Glomerular endothelial cell (primary cell): ENCODE results near the gene AFAP1. TPM values are rescaled to one million over a fixed set of nuclear protein-coding genes. Genes with fewer than 3 reads are reported as not detected.
"Not testable (repeated sequence)": the region's sequence is repeated elsewhere in the genome, so short reads cannot be mapped to it uniquely, and the experiment has no call there.

Experiments
- DNase-seq: peaks from one replicate; pipeline ENCODE4 v3.0.0-alpha.2; 2011; ENCODE audit warnings: low read depth, low spot score; ENCODE audit errors: extremely low read depth
- total RNA-seq: library from RNA; depleted of rRNA; stranded (reverse); fragments of >200 nt; gene quantifications from 2 replicates; pipeline ENCODE4 v1.2.3, GENCODE V29; 2015

The AFAP1 gene
- total RNA-seq, 1 donor from 2014 or later = 92.8 TPM

DNA sequence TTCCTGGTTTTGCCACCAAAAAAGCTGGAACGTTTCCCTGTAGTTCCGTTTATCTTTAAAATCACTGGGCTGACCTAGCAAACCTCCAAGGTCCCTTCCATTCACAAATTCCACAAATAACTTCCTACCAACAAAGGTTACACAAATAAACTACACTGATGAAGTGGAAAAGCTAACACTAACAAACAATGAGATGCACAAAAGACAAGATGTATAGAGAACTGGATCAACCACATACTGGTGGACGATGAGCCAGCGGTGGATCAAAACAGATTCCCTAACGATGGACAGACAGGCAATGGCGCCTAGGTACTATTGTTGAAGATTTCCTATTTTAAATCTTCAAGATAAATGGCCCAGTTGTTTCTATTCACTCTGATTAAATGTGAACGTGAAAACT lies 15.5 kb downstream of the AFAP1 start:
- DNase-seq = no peak

DNA sequence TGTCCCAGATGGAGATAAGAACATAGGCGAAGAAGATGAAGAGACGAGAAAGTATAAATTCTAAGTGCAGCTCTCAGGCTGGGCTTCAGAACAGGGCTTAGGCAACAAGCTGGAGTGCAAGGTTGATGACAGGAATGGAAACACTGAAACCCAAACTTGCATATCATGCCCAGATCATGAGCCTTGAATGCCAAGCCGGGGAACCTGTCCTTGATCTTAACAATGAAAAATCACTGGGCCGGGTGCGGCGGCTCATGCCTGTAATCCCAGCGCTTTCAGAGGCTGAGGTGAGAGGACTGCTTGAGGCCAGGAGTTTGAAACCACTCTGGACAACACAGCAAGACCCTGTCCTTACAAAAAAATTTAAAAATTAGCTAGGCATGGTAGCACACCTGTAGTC lies 17.2 kb downstream of the AFAP1 start:
- DNase-seq = no peak

DNA sequence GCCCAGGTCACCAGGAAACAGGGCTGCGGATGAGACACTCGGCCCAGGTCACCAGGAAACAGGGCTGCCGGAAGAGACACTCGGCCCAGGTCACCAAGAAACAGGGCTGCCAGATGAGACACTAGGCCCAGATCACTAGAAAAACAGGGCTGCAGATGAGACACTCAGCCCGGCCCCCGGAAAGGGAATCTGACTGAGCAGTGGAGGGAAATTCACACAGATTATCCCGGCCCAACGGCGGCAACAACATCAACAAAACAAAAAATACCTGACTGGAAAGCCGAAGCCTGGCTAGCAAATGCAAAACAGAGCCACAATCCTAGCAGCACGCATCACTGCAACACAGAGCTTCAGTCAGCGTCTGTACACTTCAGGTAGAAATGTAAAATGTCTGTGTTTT lies 20.7 kb downstream of the AFAP1 start:
- no peak for DNase-seq

DNA sequence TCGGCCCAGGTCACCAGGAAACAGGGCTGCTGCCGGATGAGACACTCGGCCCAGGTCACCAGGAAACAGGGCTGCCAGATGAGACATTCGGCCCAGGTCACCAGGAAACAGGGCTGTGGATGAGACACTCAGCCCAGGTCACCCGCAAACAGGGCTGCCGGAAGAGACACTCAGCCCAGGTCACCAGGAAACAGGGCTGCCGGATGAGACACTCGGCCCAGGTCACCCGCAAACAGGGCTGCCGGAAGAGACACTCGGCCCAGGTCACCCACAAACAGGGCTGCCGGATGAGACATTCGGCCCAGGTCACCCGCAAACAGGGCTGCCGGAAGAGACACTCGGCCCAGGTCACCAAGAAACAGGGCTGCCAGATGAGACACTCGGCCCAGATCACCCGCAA lies 21.5 kb downstream of the AFAP1 start:
- DNase-seq = not testable (repeated sequence)

DNA sequence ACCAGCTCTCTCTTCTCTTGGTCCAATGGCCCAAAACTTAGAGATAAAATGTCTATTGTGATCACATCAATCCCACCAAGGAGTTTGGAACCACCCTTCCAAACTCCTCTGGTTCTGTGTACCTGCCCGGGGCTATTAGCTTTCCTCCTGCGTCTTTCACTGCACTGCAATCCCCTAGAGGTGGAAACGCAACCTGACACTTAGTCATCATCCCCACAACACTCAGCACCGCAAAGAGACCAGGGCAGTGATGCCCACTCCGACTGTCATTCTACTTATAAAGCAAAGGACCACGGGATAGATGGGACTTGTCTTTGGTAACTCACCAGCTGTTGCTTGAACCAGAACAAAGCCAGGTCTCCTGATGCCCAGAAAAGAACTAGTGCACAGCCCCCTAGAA lies 22.0 kb downstream of the AFAP1 start:
- no peak for DNase-seq

DNA sequence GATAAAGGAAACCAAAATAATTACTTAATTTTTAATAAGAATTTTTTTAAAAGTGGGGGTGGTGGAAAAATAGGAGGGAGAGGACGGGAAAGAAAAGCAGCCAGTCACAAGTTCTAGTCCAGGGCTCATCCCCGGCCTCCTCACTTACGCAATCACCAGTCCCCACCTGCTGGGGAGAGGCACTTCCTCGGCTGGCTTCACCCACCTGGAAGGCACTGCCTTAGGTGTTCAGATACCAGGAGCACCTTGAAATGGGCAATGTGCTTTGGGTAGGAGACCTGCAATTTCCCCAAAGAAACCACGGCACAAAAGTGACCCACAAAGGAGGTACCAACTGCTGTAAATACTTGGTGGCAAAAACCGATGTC lies 23.8 kb downstream of the AFAP1 start:
- no peak for DNase-seq

DNA sequence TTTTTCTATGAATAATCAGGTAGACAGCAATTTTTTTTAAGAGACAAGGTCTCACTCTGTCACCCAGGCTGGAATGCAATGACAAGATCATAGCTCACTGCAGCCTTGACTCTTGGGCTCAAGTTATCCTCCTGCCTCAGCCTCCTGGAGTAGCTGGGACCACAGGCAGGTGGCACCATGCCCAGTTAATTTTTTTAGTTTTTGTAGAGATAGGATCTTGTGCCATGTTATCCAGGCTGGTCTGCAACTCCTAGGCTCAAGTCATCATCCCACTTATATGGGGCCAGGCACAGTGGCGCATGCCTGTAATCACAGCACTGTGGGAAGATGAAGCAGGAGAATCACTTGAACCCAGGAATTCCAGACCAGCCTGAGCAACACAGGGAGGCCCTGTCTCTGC lies 26.8 kb downstream of the AFAP1 start:
- DNase-seq = no peak

DNA sequence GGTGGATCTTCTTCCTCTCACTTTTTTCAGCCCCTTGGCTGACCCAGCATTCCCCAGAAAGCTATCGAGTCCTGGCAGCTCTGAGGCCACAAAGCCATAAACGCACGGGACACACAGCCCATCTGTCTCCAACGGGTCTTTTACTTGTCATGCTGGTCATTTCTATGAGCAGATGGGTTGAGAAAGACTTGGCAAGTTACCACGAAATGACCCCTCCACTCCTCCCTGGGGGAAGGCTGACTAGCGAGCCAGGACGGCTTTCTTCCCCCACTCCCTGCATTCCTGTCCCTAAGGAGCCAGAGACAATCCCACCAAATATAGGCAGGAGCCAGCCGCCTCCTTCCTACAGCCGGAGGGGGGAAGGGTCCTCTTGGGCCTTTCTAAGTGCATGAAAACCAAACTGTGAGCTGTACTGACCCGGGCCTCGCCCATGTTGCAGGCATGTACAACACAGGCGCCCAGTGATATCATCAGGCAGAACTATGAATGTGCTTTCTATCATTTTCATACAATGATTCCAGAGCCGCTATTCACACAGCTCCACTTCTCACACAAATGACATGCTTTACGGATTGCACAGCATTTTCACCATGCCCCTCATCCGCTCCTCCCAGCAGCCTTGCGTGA lies 28.6 kb downstream of the AFAP1 start:
- no peak for DNase-seq

DNA sequence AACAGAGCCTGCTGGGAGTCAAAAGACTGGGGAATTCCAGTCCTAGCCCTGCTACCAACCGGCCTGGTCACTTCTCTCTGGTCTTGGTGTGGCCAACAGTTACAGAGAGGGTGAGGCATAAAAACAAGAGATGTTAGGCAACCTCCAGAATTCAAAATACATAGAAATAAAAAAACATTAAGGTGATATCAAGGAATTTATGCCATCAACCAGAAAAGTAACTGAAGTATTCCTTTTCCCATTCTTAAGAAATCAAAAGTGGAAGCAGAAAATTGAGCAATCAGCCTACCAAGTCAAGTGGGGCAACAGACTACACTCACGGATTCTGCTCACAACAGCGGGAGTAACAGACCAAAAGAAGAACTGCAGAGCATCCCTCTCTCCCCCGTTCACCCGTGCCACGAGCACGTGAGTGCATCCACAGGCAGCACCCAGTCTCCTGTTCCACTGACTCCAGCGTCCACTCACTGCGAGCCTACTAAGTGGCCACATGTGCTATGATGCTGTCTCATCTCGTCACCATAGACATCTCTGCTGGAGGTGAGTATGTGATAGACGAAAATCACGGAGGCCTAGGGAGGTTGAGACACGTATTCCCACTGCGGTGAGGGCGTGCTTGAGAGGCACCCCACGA lies 29.3 kb downstream of the AFAP1 start:
- no peak for DNase-seq

DNA sequence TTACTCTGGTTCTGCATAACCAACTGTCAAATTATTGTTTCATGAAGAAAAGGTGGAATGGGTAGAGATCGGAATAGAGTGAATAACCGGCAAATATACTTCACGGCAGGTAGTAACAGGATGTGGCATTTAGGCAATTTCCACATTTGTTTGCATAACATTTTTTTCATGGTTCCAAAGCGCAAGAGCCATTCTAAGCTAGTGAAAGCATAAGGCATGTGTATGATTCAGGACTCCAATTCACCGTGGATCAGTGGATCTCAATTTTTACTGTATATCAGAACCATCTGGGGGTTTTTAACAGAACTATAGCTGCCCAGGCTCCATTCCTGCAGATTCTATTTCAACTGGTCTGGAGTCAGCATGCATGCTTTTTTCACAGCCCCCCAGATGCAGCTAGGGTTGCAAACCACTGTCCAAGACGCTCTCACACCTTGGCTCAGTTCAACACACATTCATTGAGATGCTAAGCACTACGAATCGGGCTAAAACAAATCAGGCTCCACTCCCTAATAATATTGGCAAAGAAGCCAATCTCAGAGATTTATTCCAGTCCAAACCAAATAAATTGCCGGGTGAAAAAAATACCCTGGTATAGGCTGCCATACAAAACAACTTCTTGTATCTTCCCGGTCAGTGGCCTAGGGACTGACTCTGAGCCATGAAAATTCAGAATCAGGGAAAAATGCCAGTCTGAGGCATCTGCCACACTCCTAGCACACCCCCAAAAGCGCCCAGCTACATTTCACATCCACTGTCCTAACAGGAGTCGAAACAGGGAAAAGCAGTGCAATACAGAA lies 30.0 kb downstream of the AFAP1 start:
- no peak for DNase-seq

DNA sequence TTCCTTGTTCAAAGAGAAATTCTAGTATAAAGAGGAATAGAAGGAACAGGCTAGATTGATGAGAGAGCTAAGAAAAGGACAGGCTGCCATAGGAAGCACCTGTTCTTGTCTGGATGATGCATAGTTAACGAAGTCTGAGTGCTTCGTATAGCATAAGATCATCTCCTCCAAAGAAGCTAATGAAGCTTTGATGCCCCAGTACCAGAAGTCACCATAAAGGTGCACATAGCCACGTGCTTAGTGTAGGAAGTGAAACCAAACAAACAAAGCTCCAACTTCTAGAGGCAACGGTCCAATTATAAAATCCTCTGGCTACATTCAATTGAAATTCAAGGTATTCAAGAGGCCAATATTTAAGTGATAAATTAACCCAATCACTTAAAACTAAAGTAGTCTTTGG lies 31.0 kb downstream of the AFAP1 start:
- DNase-seq = no peak

DNA sequence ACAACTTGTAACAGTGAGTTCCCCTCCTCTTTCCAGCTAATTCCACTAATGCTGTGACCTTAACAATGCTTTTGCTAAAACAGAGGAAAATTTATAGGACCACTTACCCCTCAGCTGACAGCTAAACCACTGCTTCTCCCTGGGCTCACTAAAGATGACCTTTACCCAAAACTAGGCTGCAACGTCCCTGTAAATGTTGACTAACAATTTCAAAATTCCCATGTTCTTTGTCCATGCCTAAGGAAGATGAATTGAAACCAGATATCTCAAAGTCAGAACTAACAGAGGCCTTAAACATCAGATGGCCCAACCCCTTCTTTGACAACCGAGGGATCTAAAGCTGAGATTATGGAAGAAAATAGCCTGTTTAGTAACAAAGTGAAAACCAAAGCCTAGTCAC lies 32.5 kb downstream of the AFAP1 start:
- DNase-seq = no peak

DNA sequence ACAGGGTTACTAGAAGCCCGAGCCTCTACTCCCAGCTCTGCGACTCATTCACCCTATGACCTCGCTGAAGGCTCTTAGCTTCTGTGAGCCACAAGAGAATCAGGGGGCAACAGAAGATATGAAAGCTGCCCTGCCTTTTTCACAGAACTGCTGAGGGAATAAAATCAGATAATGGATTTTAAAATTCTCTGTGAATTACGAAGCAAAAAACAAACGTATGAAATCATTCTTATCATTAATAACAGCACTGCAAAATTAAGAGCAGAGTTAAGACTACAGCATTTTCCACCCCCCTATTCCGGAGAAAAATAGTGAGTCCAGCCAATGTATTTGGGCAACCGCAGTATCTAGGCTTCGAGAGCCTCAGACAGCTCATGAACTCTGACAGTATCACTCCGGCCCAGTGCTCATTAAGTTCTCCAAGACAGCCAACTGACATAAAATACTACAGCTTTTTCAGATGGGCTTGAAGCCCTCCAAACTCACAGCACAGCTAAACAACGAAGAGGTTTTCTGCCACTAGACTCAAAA lies 33.4 kb downstream of the AFAP1 start:
- DNase-seq = no peak

DNA sequence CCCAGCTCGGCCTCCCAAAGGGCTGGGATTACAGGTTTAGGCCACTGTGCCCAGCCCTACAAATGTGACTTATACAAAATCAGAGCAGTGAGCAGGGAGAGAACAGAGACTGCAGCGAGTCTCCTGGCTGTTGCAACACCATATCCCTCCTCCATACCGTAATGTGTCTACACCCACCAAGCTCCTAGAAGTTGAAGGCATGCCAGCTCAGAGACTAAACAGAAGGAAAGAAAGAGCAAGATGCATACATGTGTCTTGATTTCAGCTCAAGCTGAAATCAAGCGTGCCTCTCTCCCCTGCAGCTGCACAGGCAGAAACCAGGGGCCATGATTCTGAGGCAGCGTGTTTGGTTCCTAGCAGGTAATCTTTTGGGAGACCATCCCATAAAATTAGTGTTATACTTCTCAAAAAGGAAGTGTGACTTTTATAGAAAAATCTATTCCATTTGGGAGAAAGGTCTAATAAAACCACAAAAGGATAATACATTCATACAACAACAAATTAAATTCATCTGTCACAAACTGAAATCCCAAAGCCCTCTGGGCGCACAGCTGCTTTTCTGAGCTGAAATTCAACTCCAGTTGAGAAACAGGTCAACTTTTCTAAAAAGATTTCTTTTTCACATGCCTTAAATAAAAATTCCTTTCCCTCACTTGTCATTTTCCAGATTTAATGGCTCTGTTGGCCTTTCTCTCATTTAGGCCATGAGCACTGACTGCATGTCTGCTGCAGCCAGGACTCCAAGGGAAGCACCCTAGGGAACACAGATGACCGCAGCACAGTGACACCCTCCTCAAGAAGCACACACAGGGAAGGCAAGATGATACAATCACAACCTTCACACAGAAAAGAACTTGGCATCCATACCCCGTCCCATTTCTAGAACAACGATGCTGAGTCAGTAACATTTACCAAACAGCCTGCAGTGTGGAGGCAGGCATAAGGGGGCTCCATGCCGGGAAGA lies 34.4 kb downstream of the AFAP1 start:
- DNase-seq = no peak

DNA sequence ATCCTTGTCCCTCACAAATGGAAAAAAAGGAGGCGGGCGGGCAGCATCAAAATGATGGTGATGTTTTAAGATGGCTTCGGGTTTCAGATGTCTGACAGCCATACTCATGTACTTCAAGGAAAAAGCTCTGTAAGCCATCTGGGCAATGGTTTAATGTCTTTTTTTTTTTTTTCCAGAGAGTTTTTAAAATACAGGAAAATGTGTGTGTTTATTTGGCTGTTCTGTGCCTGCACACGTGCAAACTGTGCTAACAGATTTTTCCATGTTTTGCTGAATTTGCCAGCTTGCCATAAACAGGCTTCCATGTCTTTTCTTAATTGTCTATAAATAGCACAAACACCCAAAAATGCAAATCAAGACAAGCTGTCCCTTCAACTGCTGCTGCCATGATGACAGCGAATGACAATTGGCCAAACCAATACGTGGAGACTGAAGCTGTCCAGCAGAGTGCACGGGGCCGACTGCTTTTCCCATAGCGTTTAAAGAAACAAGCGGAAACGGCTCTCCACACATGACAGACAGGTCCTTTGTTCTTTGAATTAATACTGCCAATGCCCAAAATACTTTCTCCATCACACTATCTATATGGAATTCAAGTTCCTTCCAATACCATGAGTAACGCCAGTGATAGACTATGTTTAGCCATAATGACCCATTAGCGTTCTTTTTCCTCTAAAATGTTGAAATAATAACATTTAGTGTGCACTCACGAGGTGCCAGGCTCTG lies 35.7 kb downstream of the AFAP1 start:
- no peak for DNase-seq

DNA sequence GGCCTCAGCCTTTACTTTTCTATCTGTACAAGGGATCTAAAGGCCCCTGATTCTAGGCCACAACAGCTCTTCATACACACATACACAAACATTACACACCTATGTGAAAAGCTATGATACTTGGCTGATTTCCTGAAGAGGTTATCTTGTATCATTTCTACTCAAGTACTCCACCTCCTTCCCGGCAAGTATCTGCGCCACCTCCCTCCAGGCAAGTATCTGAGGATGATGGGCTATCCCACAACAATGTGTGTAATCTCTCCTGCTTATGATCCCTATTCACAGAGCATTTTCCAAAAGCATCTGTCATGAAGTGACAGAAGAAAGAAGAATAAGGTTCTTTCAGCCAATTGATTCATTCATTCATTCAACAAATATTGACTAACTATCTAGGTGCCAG lies 36.8 kb downstream of the AFAP1 start:
- no peak for DNase-seq

DNA sequence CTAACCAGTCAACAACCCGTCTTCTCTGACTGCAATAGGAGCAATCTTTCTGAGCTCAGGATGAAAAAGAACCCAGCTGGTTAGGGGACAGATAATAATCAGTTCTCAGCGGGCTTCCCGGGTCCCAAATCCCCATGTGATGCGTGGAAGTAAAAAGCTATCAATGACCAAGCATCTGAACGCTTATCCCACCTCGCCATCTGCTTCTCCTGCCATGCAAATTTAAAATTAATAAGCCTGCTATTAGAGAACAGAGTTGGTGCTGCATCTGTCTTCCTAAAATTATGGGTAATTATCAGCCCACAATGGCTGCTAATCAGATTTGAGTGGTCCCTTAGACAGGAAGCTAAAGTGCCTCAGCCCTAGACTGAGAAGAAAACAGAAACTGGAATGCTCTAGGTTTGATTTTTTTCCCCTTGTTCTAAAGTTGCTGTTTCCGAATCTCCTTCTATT lies 37.5 kb downstream of the AFAP1 start:
- no peak for DNase-seq

DNA sequence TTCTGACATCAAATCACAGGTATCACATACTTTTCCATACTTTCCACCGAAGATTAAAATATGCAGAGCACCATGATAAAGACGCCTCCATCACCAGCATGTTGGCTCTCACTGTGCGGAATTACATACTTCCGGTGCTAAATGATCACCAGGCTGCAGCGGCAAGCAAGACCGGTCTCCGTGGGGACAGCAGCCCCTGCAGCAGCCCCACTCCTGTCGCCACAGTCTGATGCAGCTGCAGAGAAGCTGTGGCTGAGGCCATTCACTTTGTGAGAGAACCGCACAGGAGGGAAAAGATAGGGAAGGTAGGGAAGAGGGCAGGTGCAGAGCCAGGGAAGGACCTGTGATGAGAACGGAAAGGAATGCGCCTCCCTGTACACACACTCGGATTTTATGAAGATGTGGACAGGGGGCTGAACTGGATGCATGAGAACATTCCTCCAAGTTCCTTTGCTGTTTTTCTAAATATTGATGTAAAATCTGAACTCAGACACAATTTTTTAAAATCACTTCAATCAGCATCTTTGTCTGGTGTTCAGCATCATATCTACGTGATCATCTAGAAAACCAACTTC lies 38.3 kb downstream of the AFAP1 start:
- no peak for DNase-seq

DNA sequence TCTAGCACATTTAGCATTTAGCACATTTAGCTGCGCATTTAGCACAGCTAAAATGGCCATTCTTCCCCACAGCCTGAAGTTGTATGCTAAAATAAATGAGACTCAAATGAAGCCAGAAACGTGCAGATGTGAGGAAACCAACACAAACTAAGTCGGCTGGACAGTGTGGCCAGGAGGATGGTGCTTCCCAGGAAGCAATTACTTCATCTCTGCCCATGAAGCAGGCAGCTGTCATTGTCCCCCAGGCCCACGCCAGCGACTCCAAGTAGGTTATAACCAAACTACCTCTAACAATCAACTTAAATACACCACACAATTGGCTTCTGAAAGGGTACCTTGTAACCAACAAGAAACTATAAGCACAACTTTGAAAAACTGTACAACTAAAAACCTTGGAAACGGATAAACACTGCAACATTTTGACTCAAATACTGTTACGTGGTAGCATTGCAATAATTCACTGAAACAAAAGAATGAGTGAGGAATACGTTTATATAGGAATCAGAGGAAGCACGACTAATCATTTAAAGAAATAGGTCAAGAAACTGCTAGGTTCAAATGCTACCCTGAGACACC lies 39.2 kb downstream of the AFAP1 start:
- no peak for DNase-seq
